Esophagus muscularis mucosa (tissue), 4 donors: Measurements from ENCODE around the gene POGK. TPM values are rescaled to one million over a fixed set of nuclear protein-coding genes. Genes with fewer than 3 reads are reported as not detected.

Experiments
- DNase-seq: peaks from one replicate; pipeline ENCODE4 v3.0.0-alpha.2; 2017; ENCODE audit errors: extremely low spot score
- H3K27ac ChIP-seq, 4 donors: fragments of 200-600 bp; sonication (generic); replicated peaks in 1 of 4; 1 replicate in 3 of 4; 2 replicates in 1 of 4; pipeline ENCODE4 v1.5.1; 2016 to 2019; ENCODE audit warnings: mild to moderate bottlenecking in 1 of 4
- H3K27me3 ChIP-seq, 4 donors: fragments of 200-600 bp; sonication (generic); one replicate each; pipeline versions ENCODE4 v1.5.1 to v1.6.0; 2016 to 2019
- H3K36me3 ChIP-seq, 4 donors: fragments of 200-600 bp; sonication (generic); one replicate each; pipeline ENCODE4 v1.5.1; 2016 to 2019
- H3K4me1 ChIP-seq, 4 donors: fragments of 200-600 bp; sonication (generic); one replicate each; pipeline ENCODE4 v1.5.1; 2016 to 2019
- H3K4me3 ChIP-seq, 4 donors: fragments of 200-600 bp; sonication (generic); 1 replicate in 2 of 4; 2 replicates in 2 of 4; pipeline ENCODE4 v1.5.1; 2016 to 2019; ENCODE audit warnings: mild to moderate bottlenecking in 4 of 4, moderate library complexity in 1 of 4
- H3K9me3 ChIP-seq, 4 donors: fragments of 200-600 bp; sonication (generic); 1 replicate in 3 of 4; 2 replicates in 1 of 4; pipeline ENCODE4 v1.5.1; 2016 to 2019
- CTCF ChIP-seq, 3 experiments: fragments of 200-600 bp in 2 of 3; fragments of 450-650 bp in 1 of 3; sonication (generic) in 2 of 3; IDR thresholded peaks; one replicate each; pipeline ENCODE4 v1.5.1; 2017 to 2019; ENCODE audit warnings: antibody characterized with exemption in 3 of 3, mild to moderate bottlenecking in 2 of 3, moderate library complexity in 1 of 3
- EP300 ChIP-seq: sonication (generic); formaldehyde crosslinking; IDR thresholded peaks from one replicate; pipeline ENCODE4 v1.6.1; 2017; ENCODE audit warnings: antibody characterized with exemption
- POLR2A ChIP-seq: fragments of 450-650 bp; IDR thresholded peaks from one replicate; pipeline ENCODE4 v1.6.1; 2017; ENCODE audit warnings: antibody characterized with exemption, moderate library complexity, mild to moderate bottlenecking, low read depth
- POLR2AphosphoS5 ChIP-seq, 2 donors: sonication (generic); formaldehyde crosslinking; IDR thresholded peaks; one replicate each; pipeline ENCODE4 v1.6.1; 2017; ENCODE audit warnings: antibody characterized with exemption in 2 of 2
- WGBS: methylation state at CpG from one replicate; pipeline ENCODE4 v1.1.5; 2018; 5-methylcytosine and 5-hydroxymethylcytosine counted together
- intact Hi-C: fragments of 100-400 bp; cut with DNase I; formaldehyde crosslinking; loops from one replicate; pipeline ENCODE4 v1.15.1; 2023
- total RNA-seq, 4 donors: library from RNA; depleted of rRNA; stranded (reverse); fragments of >200 nt; gene quantifications; one replicate each; pipeline versions ENCODE4 v1.1.0 to v1.2.1, GENCODE V29; 2016

POGK gene, protein sequence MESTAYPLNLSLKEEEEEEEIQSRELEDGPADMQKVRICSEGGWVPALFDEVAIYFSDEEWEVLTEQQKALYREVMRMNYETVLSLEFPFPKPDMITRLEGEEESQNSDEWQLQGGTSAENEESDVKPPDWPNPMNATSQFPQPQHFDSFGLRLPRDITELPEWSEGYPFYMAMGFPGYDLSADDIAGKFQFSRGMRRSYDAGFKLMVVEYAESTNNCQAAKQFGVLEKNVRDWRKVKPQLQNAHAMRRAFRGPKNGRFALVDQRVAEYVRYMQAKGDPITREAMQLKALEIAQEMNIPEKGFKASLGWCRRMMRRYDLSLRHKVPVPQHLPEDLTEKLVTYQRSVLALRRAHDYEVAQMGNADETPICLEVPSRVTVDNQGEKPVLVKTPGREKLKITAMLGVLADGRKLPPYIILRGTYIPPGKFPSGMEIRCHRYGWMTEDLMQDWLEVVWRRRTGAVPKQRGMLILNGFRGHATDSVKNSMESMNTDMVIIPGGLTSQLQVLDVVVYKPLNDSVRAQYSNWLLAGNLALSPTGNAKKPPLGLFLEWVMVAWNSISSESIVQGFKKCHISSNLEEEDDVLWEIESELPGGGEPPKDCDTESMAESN
- 10 to 100 TPM; 28.7 to 43.5 (median 36.4) TPM for total RNA-seq

DNA sequence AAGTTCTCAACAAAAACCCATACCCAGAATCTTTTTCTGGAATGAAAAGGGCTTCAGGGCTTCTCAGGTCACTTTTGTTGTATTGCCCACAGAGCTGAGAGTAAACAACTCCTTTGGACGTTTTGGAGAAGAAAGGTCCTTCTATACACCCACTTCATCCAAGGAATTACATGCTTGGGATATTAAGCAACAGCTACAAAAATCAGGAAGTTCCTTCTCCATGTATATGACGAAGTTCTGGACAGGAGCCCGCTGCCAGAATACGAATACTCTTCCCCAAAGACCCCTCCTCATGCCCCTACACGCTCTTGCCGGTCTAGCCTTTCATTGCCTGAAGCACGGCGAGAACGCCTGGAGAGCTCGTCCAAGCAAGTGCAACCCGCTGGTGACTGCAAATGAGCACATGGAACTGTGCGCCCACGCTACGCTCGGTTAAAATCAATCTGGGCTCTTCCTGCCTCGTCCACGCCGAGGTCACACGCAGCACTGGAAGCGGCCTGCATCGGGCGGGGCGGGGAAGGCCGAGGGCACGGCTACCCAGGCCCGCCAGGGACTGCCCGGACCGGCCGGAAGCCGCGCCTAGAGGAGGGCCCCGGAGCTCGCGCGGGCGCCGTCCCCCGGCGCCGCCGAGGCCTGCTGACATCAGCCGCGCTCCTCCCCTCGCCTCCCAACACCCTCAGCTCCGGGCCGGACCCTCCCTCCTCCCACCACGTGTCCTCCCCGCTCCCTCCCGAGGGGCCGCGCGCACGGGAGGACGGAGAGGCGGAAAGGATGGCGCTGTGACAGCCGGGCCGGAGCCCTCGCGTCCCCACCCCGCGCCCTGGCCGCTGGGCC is at the start of gene POGK:
Gene POGK, plus strand, starts transcription at position 710 of the 834 bp plus-strand sequence. CDS start 1,482 bp downstream, outside the sequence.
- peak within 1 kb of the TSS; percentile 77 to 94 (median 90) for H3K27ac ChIP-seq
- no peaks in the 10 kb centered on the region for H3K27me3 ChIP-seq
- peaks cover 48 to 54% (median 51%) of the 10 kb centered on the region in 4 donors for H3K4me1 ChIP-seq
- no peaks in the 10 kb centered on the region for H3K9me3 ChIP-seq
- peak within 1 kb of the TSS; percentile 76 to 88 (median 78) for H3K4me3 ChIP-seq
- 3% methylated on average over 20 of the region's 63 CpGs for WGBS
- TF ChIP-seq POLR2AphosphoS5 (IDR thresholded peaks at IDR 0.05) (peak; percentile 91 to 93), CTCF (IDR thresholded peaks at IDR 0.05) (peak in 2 of 3 experiments; percentile 6 to 14), EP300 (no peak), POLR2A (peak; percentile 64)
- intact Hi-C loops, result no loop called here
- DNase-seq, result peak; percentile 96
- peaks cover 7 to 30% (median 28%) of the 10 kb centered on the region in 4 donors for H3K36me3 ChIP-seq

GRCh38 chr1:166796620-166797236 is 42.5 kb upstream of the POGK start:
- H3K4me1 ChIP-seq, result no peaks in the 10 kb centered on the region
- TF ChIP-seq CTCF (IDR thresholded peaks at IDR 0.05), result no peak
- TF ChIP-seq POLR2AphosphoS5 (IDR thresholded peaks at IDR 0.05), result no peak
- no peak for TF ChIP-seq EP300
- no peak for TF ChIP-seq POLR2A
- no peaks in the 10 kb centered on the region for H3K36me3 ChIP-seq
- intact Hi-C loops, result no loop called here
- peaks cover 0 to 5% (median 0%) of the 10 kb centered on the region in 4 donors for H3K27me3 ChIP-seq
- no peak for DNase-seq
- no peak overlapping the region for H3K27ac ChIP-seq
- no peaks in the 10 kb centered on the region for H3K9me3 ChIP-seq
- no peak overlapping the region for H3K4me3 ChIP-seq
- WGBS, result 89% methylated on average over 18 of the region's 23 CpGs

DNA sequence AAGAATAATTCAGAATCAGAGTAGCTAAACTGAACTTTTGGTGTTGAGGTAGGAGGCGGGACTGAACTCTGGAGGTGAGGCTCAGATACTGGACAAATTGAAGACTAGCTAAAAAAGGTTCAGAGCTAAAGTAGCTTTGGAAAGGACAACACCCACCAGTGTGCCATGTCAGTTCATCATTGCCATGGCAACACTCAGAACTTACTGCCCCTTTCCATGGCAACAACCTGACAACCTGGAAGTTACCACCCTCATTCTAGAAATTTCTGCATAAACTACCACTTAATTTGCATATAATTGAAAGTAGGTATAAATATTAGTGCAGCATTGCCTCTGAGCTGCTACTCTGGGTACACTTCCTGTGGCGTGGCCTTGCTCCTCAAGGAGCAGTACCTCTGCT is 30.3 kb upstream of the POGK start:
- intact Hi-C loops, result no loop called here
- H3K27ac ChIP-seq, result no peak overlapping the region
- TF ChIP-seq POLR2A (no peak), POLR2AphosphoS5 (IDR thresholded peaks at IDR 0.05) (no peak), CTCF (IDR thresholded peaks at IDR 0.05) (no peak), EP300 (no peak)
- H3K9me3 ChIP-seq, result no peaks in the 10 kb centered on the region
- no peaks in the 10 kb centered on the region for H3K36me3 ChIP-seq
- peak; percentile 62 for DNase-seq
- no peaks in the 10 kb centered on the region for H3K4me1 ChIP-seq
- H3K4me3 ChIP-seq, result no peak overlapping the region
- H3K27me3 ChIP-seq, result no peaks in the 10 kb centered on the region
- WGBS, result 96% methylated on average over 1 of the region's 2 CpGs

DNA sequence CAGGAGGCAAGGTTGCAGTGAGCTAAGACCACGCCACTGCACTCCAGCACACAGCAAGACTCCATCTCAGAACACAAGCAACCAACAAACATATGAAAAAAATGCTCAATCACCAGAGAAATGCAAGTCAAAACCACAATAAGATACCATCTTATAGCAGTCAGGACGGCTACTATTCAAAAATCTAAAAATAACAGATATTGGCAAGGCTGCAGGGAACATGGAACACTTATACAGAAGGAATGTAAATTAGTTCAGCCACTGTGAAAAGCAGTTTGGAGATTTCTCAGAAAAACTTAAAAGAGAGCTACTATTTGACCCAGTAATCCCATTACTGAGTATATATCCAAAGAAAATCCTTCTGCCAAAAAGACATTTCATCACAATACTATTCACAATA is 27.6 kb upstream of the POGK start:
- whole genome bisulfite sequencing, result 64% methylated on average over 2 of the region's 2 CpGs
- no peak for DNase-seq
- intact Hi-C loops, result no loop called here
- no peaks in the 10 kb centered on the region for H3K4me1 ChIP-seq
- H3K27ac ChIP-seq, result no peak overlapping the region
- no peaks in the 10 kb centered on the region for H3K36me3 ChIP-seq
- no peak overlapping the region for H3K4me3 ChIP-seq
- H3K9me3 ChIP-seq, result no peaks in the 10 kb centered on the region
- TF ChIP-seq POLR2A, result no peak
- peaks cover 0 to 4% (median 0%) of the 10 kb centered on the region in 4 donors for H3K27me3 ChIP-seq
